GM12891 (cell line): ENCODE results near the gene ADA.

Source experiments
- DNase-seq: peaks from one replicate; pipeline ENCODE4 v3.0.0; 2011; ENCODE audit warnings: low spot score; ENCODE audit not compliant: insufficient read length
- FAIRE-seq: peaks from 2 replicates; lab custom pipeline; 2011; peaks lifted over from hg19 to GRCh38; lab: Jason Lieb, UNC
- PAX5 ChIP-seq: IDR thresholded peaks from 2 replicates; pipeline ENCODE4 v1.6.1; 2011; ENCODE audit warnings: low read length, moderate library complexity, mild to moderate bottlenecking; ENCODE audit not compliant: insufficient read depth, severe bottlenecking
- POLR2A ChIP-seq: IDR thresholded peaks from 2 replicates; pipeline ENCODE4 v1.6.1; 2011; ENCODE audit warnings: low read depth, low read length, control low read depth
- POLR2AphosphoS5 ChIP-seq: IDR thresholded peaks from 2 replicates; pipeline ENCODE4 v1.6.1; 2011; ENCODE audit warnings: low read depth, low read length, control low read depth
- POU2F2 ChIP-seq: IDR thresholded peaks from 2 replicates; pipeline ENCODE4 v1.6.1; 2011; ENCODE audit warnings: low read depth, mild to moderate bottlenecking, control low read depth, low read length, moderate library complexity
- SPI1 ChIP-seq: IDR thresholded peaks from 2 replicates; pipeline ENCODE4 v1.6.1; 2011; ENCODE audit warnings: low read depth, low read length, control low read depth
- TAF1 ChIP-seq: IDR thresholded peaks from 2 replicates; pipeline ENCODE4 v1.6.1; 2011; ENCODE audit warnings: low read depth, low read length, control low read depth

ADA gene

GRCh38 chr20:44646023-44646640 is 5.4 kb downstream of the ADA start:
- peak; percentile 77 for FAIRE-seq
- no peak for DNase-seq
- TF ChIP-seq SPI1 (peak; percentile 94), POU2F2 (0 out of 2 replicates have a peak, but pooled peaks have one; percentile 33), POLR2AphosphoS5 (no peak)

- no peak; the same call in 1 of the 2 replicates for TF ChIP-seq TAF1
- TF ChIP-seq POU2F2, result no peak; the same call in 1 of the 2 replicates
- no peak for TF ChIP-seq POLR2AphosphoS5
- TF ChIP-seq SPI1, result peak; percentile 40; the same call in 1 of the 2 replicates
- DNase-seq (no peak), FAIRE-seq (peak; percentile 80)
Measured at GRCh38 chr20:44644667-44645131, 6.8 kb downstream of the ADA start.

- DNase-seq (no peak), FAIRE-seq (peak; percentile 26)
- TF ChIP-seq SPI1 (no peak), POU2F2 (0 out of 2 replicates have a peak, but pooled peaks have one; percentile 9), POLR2A (no peak)
Measured at GRCh38 chr20:44644230-44644617, 7.3 kb downstream of the ADA start.

- TF ChIP-seq POLR2AphosphoS5 (no peak), SPI1 (no peak), POLR2A (no peak), TAF1 (no peak), POU2F2 (no peak), PAX5 (no peak)
- FAIRE-seq (peak; percentile 59), DNase-seq (no peak)
Measured at GRCh38 chr20:44643596-44644229, 7.8 kb downstream of the ADA start.

- TF ChIP-seq POLR2A, result no peak
- no peak for TF ChIP-seq POU2F2
- TF ChIP-seq TAF1, result no peak
- TF ChIP-seq PAX5, result no peak
- TF ChIP-seq SPI1, result no peak
- TF ChIP-seq POLR2AphosphoS5, result no peak
- DNase-seq (no peak), FAIRE-seq (no peak)
Measured at GRCh38 chr20:44643154-44643519, 8.4 kb downstream of the ADA start.

- DNase-seq (no peak), FAIRE-seq (peak; percentile 82)
- TF ChIP-seq POLR2A (peak; percentile 57; the same call in 1 of the 2 replicates), PAX5 (no peak), SPI1 (no peak), TAF1 (peak; percentile 41; the same call in 1 of the 2 replicates)
Measured at GRCh38 chr20:44642203-44643153, 9.0 kb downstream of the ADA start.

GRCh38 chr20:44641325-44641724 is 10.2 kb downstream of the ADA start:
- TF ChIP-seq SPI1 (no peak), POLR2A (no peak), POLR2AphosphoS5 (no peak), TAF1 (no peak), PAX5 (no peak), POU2F2 (no peak)
- DNase-seq, result no peak
- FAIRE-seq, result no peak

- no peak for TF ChIP-seq POU2F2
- no peak for FAIRE-seq
Measured at GRCh38 chr20:44640522-44640921, 11.0 kb downstream of the ADA start.

GRCh38 chr20:44637522-44638372 is 13.8 kb downstream of the ADA start:
- DNase-seq (no peak), FAIRE-seq (no peak)
- TF ChIP-seq TAF1 (no peak), POU2F2 (no peak), POLR2A (no peak), PAX5 (no peak), POLR2AphosphoS5 (no peak), SPI1 (no peak)

More at GRCh38 chr20:44640522-44640921, 11.0 kb downstream of the ADA start:
- DNase-seq, result no peak
